SU-DHL-6 (cell line): Measurements from ENCODE around the gene TECPR2.

ENCODE experiments used
- H2AFZ ChIP-seq: fragments of 200-600 bp; sonication (generic); 2 replicates; pipeline ENCODE4 v1.6.1; 2014; ENCODE audit warnings: low read depth, mild to moderate bottlenecking, moderate library complexity, mixed read lengths, antibody characterized with exemption, low read length; ENCODE audit not compliant: severe bottlenecking
- H3F3A ChIP-seq: fragments of 200-600 bp; shearing (Covaris generic); 2 replicates; pipeline ENCODE4 v1.6.0; 2016; ENCODE audit warnings: antibody characterized with exemption, mild to moderate bottlenecking; ENCODE audit not compliant: insufficient read depth
- H3K27ac ChIP-seq: fragments of 200-600 bp; sonication (generic); 2 replicates; pipeline ENCODE4 v1.5.1; 2016; ENCODE audit warnings: low read depth, mild to moderate bottlenecking, low read length, moderate library complexity, mixed read lengths
- H3K27me3 ChIP-seq: fragments of 200-600 bp; sonication (generic), shearing (Covaris generic); 2 replicates; pipeline ENCODE4 v1.6.0; 2014; ENCODE audit warnings: mild to moderate bottlenecking, low read length
- H3K36me3 ChIP-seq: fragments of 200-600 bp; sonication (generic); 2 replicates; pipeline ENCODE4 v1.6.1; 2014; ENCODE audit warnings: mild to moderate bottlenecking, low read length, mixed read lengths
- H3K4me2 ChIP-seq: fragments of 300-600, 200-600 bp; shearing (Covaris generic), sonication (generic); 2 replicates; pipeline ENCODE4 v1.6.0; 2014; ENCODE audit warnings: low read length, low read depth, mild to moderate bottlenecking; ENCODE audit not compliant: poor library complexity, severe bottlenecking
- H3K4me3 ChIP-seq: fragments of 200-600 bp; sonication (generic); 2 replicates; pipeline ENCODE4 v1.5.1; 2014; ENCODE audit warnings: antibody characterized with exemption, low read length, mild to moderate bottlenecking, mixed read lengths; ENCODE audit not compliant: insufficient read depth, poor library complexity, severe bottlenecking
- H3K79me2 ChIP-seq: fragments of 200-600 bp; sonication (generic); 2 replicates; pipeline ENCODE4 v1.6.1; 2014; ENCODE audit warnings: mild to moderate bottlenecking, low read length, moderate library complexity; ENCODE audit not compliant: insufficient read depth
- H3K9ac ChIP-seq: fragments of 200-600 bp; sonication (generic); 2 replicates; pipeline ENCODE4 v1.7.0; 2014; ENCODE audit warnings: mild to moderate bottlenecking, low read length
- H3K9me2 ChIP-seq: fragments of 200-600 bp; sonication (generic); replicated peaks from 2 replicates; pipeline ENCODE4 v1.6.1; 2014; ENCODE audit warnings: low read length; ENCODE audit not compliant: insufficient read depth
- H3K9me3 ChIP-seq: fragments of 200-600 bp; sonication (generic); 2 replicates; pipeline ENCODE4 v1.6.1; 2014; ENCODE audit warnings: low read length, mixed read lengths; ENCODE audit not compliant: insufficient read depth
- H4K20me1 ChIP-seq: fragments of 200-600 bp; sonication (generic); 2 replicates; pipeline ENCODE4 v1.6.1; 2014; ENCODE audit warnings: low read depth, mild to moderate bottlenecking, antibody characterized with exemption, low read length, moderate library complexity, mixed read lengths
- EZH2phosphoT487 ChIP-seq: fragments of 200-600 bp; sonication (generic), shearing (Covaris generic); conservative IDR thresholded peaks from 2 replicates; pipeline ENCODE4 v1.6.1; 2018; ENCODE audit warnings: mild to moderate bottlenecking, antibody characterized with exemption, low read length, moderate library complexity, mixed read lengths
- TF ChIP-seq, protein P1 (sequence below): fragments of 200-600 bp; sonication (generic); IDR thresholded peaks from one replicate; pipeline ENCODE4 v1.5.1; 2017; ENCODE audit warnings: antibody characterized with exemption, mild to moderate bottlenecking, low read length, moderate library complexity; ENCODE audit not compliant: insufficient read depth, poor library complexity, severe bottlenecking

TECPR2 gene

DNA sequence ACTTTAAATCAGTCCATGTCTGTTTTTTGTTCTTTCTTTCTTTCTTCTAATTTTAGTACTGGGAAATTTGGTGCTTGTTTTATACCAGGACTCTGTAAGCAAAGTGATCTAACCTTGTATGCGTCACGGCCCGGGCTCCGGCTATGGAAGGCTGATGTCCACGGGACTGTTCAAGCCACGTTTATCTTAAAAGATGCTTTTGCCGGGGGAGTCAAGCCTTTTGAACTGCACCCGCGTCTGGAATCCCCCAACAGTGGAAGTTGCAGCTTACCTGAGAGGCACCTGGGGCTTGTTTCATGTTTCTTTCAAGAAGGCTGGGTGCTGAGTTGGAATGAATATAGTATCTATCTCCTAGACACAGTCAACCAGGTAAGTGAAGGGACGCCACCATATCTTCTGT, 62.2 kb downstream of the TECPR2 start:
- Histone ChIP-seq H3K36me3 (no peaks in the 10 kb centered on the region), H3F3A (no peaks in the 10 kb centered on the region), H3K9ac (no peak overlapping the region), H3K27ac (no peak overlapping the region), H3K4me2 (no peak overlapping the region), H3K79me2 (no peaks in the 10 kb centered on the region), H3K4me3 (no peak overlapping the region), H4K20me1 (no peaks in the 10 kb centered on the region), H3K27me3 (no peaks in the 10 kb centered on the region), H3K9me2 (no peaks in the 10 kb centered on the region), H2AFZ (no peak overlapping the region), H3K9me3 (no peaks in the 10 kb centered on the region)
- TF ChIP-seq EZH2phosphoT487, result no peak
- TF ChIP-seq, protein P1, sequence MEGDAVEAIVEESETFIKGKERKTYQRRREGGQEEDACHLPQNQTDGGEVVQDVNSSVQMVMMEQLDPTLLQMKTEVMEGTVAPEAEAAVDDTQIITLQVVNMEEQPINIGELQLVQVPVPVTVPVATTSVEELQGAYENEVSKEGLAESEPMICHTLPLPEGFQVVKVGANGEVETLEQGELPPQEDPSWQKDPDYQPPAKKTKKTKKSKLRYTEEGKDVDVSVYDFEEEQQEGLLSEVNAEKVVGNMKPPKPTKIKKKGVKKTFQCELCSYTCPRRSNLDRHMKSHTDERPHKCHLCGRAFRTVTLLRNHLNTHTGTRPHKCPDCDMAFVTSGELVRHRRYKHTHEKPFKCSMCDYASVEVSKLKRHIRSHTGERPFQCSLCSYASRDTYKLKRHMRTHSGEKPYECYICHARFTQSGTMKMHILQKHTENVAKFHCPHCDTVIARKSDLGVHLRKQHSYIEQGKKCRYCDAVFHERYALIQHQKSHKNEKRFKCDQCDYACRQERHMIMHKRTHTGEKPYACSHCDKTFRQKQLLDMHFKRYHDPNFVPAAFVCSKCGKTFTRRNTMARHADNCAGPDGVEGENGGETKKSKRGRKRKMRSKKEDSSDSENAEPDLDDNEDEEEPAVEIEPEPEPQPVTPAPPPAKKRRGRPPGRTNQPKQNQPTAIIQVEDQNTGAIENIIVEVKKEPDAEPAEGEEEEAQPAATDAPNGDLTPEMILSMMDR, result no peak

DNA sequence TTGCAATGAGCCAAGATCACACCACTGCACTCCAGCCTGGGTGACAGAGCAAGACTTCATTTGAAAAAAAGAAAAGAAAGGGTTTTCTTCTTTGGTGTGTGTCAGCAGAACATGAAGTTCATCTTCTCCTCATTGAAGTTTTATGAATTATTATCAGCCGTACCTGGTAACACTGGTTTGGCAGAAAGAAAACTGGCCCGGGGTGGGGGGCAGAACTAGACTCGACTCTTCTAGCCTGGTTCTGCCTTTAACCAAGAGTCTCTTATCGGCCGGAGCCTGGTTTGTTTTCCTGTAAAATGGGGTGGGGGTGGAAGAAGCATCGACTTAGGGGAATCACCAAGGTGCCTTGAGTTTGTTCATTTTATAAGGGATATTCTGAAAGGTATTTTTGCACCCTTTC, 64.1 kb downstream of the TECPR2 start:
- H3K9ac ChIP-seq, result no peak overlapping the region
- no peaks in the 10 kb centered on the region for H3K27me3 ChIP-seq
- H3K9me2 ChIP-seq, result no peaks in the 10 kb centered on the region
- H3F3A ChIP-seq, result no peaks in the 10 kb centered on the region
- TF ChIP-seq EZH2phosphoT487, result no peak
- TF ChIP-seq, protein P1, result no peak
- no peak overlapping the region for H3K27ac ChIP-seq
- no peak overlapping the region for H3K4me3 ChIP-seq
- H4K20me1 ChIP-seq, result no peaks in the 10 kb centered on the region
- H3K9me3 ChIP-seq, result no peaks in the 10 kb centered on the region
- H3K36me3 ChIP-seq, result no peaks in the 10 kb centered on the region
- no peaks in the 10 kb centered on the region for H3K79me2 ChIP-seq
- no peak overlapping the region for H2AFZ ChIP-seq
- H3K4me2 ChIP-seq, result no peak overlapping the region

DNA sequence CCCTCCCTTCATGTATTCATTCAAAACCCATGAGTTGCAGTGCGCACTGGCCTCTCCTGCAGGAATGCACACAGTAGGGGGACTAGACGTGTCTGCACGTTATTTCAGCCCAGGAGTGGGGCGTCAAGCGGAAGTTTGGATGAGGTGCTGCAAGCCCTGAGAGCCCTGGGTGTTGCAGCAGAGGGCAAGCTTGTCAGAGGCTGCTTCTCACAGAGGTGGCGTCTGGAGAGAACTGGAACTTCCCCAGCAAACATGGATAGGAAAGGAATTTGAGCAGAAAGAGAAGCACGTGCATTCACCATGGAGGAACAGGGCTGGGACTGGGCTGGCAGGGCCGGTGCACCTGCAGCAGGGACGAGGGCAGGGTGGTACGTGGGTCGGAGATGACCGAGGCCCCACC, 64.9 kb downstream of the TECPR2 start:
- H2AFZ ChIP-seq, result no peak overlapping the region
- no peak overlapping the region for H3K4me3 ChIP-seq
- no peak for TF ChIP-seq EZH2phosphoT487
- TF ChIP-seq, protein P1, result no peak
- H3K9me2 ChIP-seq, result no peaks in the 10 kb centered on the region
- H3K9ac ChIP-seq, result no peak overlapping the region
- H3K27ac ChIP-seq, result no peak overlapping the region
- no peaks in the 10 kb centered on the region for H4K20me1 ChIP-seq
- no peaks in the 10 kb centered on the region for H3K27me3 ChIP-seq
- no peak overlapping the region for H3K4me2 ChIP-seq
- no peaks in the 10 kb centered on the region for H3K36me3 ChIP-seq
- no peaks in the 10 kb centered on the region for H3F3A ChIP-seq
- H3K79me2 ChIP-seq, result no peaks in the 10 kb centered on the region
- no peaks in the 10 kb centered on the region for H3K9me3 ChIP-seq
